Activated T-helper 1 cell treated with anti-CD3 and anti-CD28 coated beads, Interleukin-12 subunit alpha, Interleukin-12 subunit beta, Interleukin-2, Interleukin-4 antibody, amounts not matched to agents 30 ng/mL and 10 ng/mL and 1 ng/mL, durations not matched to agents 14 hours and 24 hours and 36 hours (primary cell): ENCODE data around the gene ATP9B. TPM values are rescaled to one million over a fixed set of nuclear protein-coding genes. Genes with fewer than 3 reads are reported as not detected.

ENCODE experiments used
- DNase-seq: peaks from one replicate; pipeline ENCODE4 v3.0.0; 2021; ENCODE audit warnings: low spot score
- H3K27ac Mint-ChIP-seq: one replicate; pipeline ENCODE4 v1.8.0; 2021; ENCODE audit warnings: mild to moderate bottlenecking, mixed read lengths
- H3K27me3 Mint-ChIP-seq: one replicate; pipeline ENCODE4 v1.8.0; 2022; ENCODE audit warnings: mild to moderate bottlenecking, moderate library complexity, mixed read lengths; ENCODE audit not compliant: insufficient read depth
- H3K36me3 Mint-ChIP-seq: one replicate; pipeline ENCODE4 v1.8.0; 2021; ENCODE audit warnings: low read depth, mixed read lengths
- H3K4me1 Mint-ChIP-seq: one replicate; pipeline ENCODE4 v1.8.0; 2021; ENCODE audit warnings: low read depth, mixed read lengths
- H3K4me3 Mint-ChIP-seq: one replicate; pipeline ENCODE4 v1.8.0; 2021; ENCODE audit warnings: mild to moderate bottlenecking, moderate library complexity, mixed read lengths
- H3K9me3 Mint-ChIP-seq: one replicate; pipeline ENCODE4 v1.8.0; 2021; ENCODE audit warnings: mixed read lengths
- intact Hi-C: fragments of 100-400 bp; cut with micrococcal nuclease; formaldehyde crosslinking; loops from one replicate; pipeline ENCODE4 v1.15.1; 2024
- total RNA-seq: library from RNA; stranded (reverse); gene quantifications from 2 replicates; pipeline ENCODE4 v1.2.3, GENCODE V29; 2022

The ATP9B gene
- total RNA-seq, 1 donor from 2014 or later: 26.1 TPM

- no peaks in the 10 kb centered on the region for H3K27me3 Mint-ChIP-seq
- intact Hi-C loops: no loop called here
- H3K4me1 Mint-ChIP-seq: no peaks in the 10 kb centered on the region
Observed at GRCh38 chr18:79216176-79216575, 147.0 kb downstream of the ATP9B start.

GRCh38 chr18:79217979-79218604 is 148.9 kb downstream of the ATP9B start:
- Mint-ChIP-seq H3K36me3 (no peaks in the 10 kb centered on the region), H3K4me1 (no peaks in the 10 kb centered on the region), H3K27ac (no peak overlapping the region), H3K9me3 (no peaks in the 10 kb centered on the region), H3K4me3 (no peak overlapping the region), H3K27me3 (no peaks in the 10 kb centered on the region)
- DNase-seq: no peak
- intact Hi-C loops: no loop called here

More at GRCh38 chr18:79216176-79216575, 147.0 kb downstream of the ATP9B start:
- H3K9me3 Mint-ChIP-seq: no peaks in the 10 kb centered on the region
- no peak for DNase-seq
- no peaks in the 10 kb centered on the region for H3K36me3 Mint-ChIP-seq
- no peak overlapping the region for H3K4me3 Mint-ChIP-seq
- H3K27ac Mint-ChIP-seq: no peak overlapping the region

- no peak overlapping the region for H3K27ac Mint-ChIP-seq
- no peaks in the 10 kb centered on the region for H3K27me3 Mint-ChIP-seq
- DNase-seq: no peak
- no peaks in the 10 kb centered on the region for H3K4me1 Mint-ChIP-seq
- intact Hi-C loops: no loop called here
- no peaks in the 10 kb centered on the region for H3K9me3 Mint-ChIP-seq
- H3K36me3 Mint-ChIP-seq: no peaks in the 10 kb centered on the region
- no peak overlapping the region for H3K4me3 Mint-ChIP-seq
Observed at GRCh38 chr18:79218605-79219190, 149.5 kb downstream of the ATP9B start.

GRCh38 chr18:79221136-79221535 is 151.9 kb downstream of the ATP9B start:
- DNase-seq: no peak
- no peak overlapping the region for H3K27ac Mint-ChIP-seq
- H3K27me3 Mint-ChIP-seq: no peaks in the 10 kb centered on the region
- intact Hi-C loops: no loop called here
- no peaks in the 10 kb centered on the region for H3K36me3 Mint-ChIP-seq
- no peaks in the 10 kb centered on the region for H3K9me3 Mint-ChIP-seq
- H3K4me1 Mint-ChIP-seq: no peaks in the 10 kb centered on the region
- H3K4me3 Mint-ChIP-seq: no peak overlapping the region

- Mint-ChIP-seq H3K4me3 (no peak overlapping the region), H3K27me3 (no peaks in the 10 kb centered on the region), H3K9me3 (no peaks in the 10 kb centered on the region), H3K4me1 (no peaks in the 10 kb centered on the region), H3K36me3 (peaks cover 1% of the 10 kb centered on the region), H3K27ac (no peak overlapping the region)
- intact Hi-C loops: no loop called here
- DNase-seq: no peak
Observed at GRCh38 chr18:79222790-79223189, 153.6 kb downstream of the ATP9B start.

GRCh38 chr18:79223431-79223830 is 154.2 kb downstream of the ATP9B start:
- peaks cover 3% of the 10 kb centered on the region for H3K36me3 Mint-ChIP-seq
- no peak overlapping the region for H3K4me3 Mint-ChIP-seq
- intact Hi-C loops: no loop called here

GRCh38 chr18:79224381-79224780 is 155.2 kb downstream of the ATP9B start:
- Mint-ChIP-seq H3K4me1 (no peaks in the 10 kb centered on the region), H3K9me3 (no peaks in the 10 kb centered on the region), H3K27me3 (no peaks in the 10 kb centered on the region), H3K27ac (no peak overlapping the region), H3K36me3 (peaks cover 3% of the 10 kb centered on the region), H3K4me3 (no peak overlapping the region)
- intact Hi-C loops: no loop called here
- DNase-seq: no peak

More at GRCh38 chr18:79223431-79223830, 154.2 kb downstream of the ATP9B start:
- no peaks in the 10 kb centered on the region for H3K9me3 Mint-ChIP-seq
- H3K27ac Mint-ChIP-seq: no peak overlapping the region
- no peak for DNase-seq
- H3K4me1 Mint-ChIP-seq: no peaks in the 10 kb centered on the region
- no peaks in the 10 kb centered on the region for H3K27me3 Mint-ChIP-seq

GRCh38 chr18:79227621-79228020 is 158.4 kb downstream of the ATP9B start:
- H3K27me3 Mint-ChIP-seq: no peaks in the 10 kb centered on the region
- no peak overlapping the region for H3K4me3 Mint-ChIP-seq
- no peak for DNase-seq
- intact Hi-C loops: no loop called here
- H3K27ac Mint-ChIP-seq: no peak overlapping the region
- peaks cover 3% of the 10 kb centered on the region for H3K36me3 Mint-ChIP-seq
- no peaks in the 10 kb centered on the region for H3K4me1 Mint-ChIP-seq
- no peaks in the 10 kb centered on the region for H3K9me3 Mint-ChIP-seq

- Mint-ChIP-seq H3K36me3 (peaks cover 3% of the 10 kb centered on the region), H3K27ac (no peak overlapping the region), H3K9me3 (no peaks in the 10 kb centered on the region), H3K4me3 (no peak overlapping the region), H3K4me1 (peaks cover 4% of the 10 kb centered on the region), H3K27me3 (no peaks in the 10 kb centered on the region)
- intact Hi-C loops: no loop called here
- DNase-seq: no peak
Observed at GRCh38 chr18:79229431-79229830, 160.2 kb downstream of the ATP9B start.

- DNase-seq: no peak
- Mint-ChIP-seq H3K27me3 (no peaks in the 10 kb centered on the region), H3K4me3 (no peak overlapping the region), H3K4me1 (peaks cover 4% of the 10 kb centered on the region), H3K27ac (no peak overlapping the region), H3K36me3 (no peaks in the 10 kb centered on the region), H3K9me3 (no peaks in the 10 kb centered on the region)
- intact Hi-C loops: no loop called here
Observed at GRCh38 chr18:79234438-79234837, 165.2 kb downstream of the ATP9B start.

GRCh38 chr18:79239631-79240030 is 170.4 kb downstream of the ATP9B start:
- Mint-ChIP-seq H3K9me3 (no peaks in the 10 kb centered on the region), H3K4me1 (no peaks in the 10 kb centered on the region), H3K36me3 (no peaks in the 10 kb centered on the region), H3K27ac (no peak overlapping the region), H3K27me3 (no peaks in the 10 kb centered on the region), H3K4me3 (no peak overlapping the region)
- intact Hi-C loops: loop anchor here (10.0 kb wide), 1 partner anchor 1335 kb away; no protein-coding TSS in a partner anchor
- DNase-seq: no peak

- Mint-ChIP-seq H3K4me3 (no peak overlapping the region), H3K27ac (no peak overlapping the region), H3K36me3 (no peaks in the 10 kb centered on the region), H3K9me3 (no peaks in the 10 kb centered on the region), H3K27me3 (peaks cover 2% of the 10 kb centered on the region), H3K4me1 (peaks cover 6% of the 10 kb centered on the region)
- DNase-seq: no peak
- intact Hi-C loops: loop anchor here (10.0 kb wide), 1 partner anchor 1337 kb away; no protein-coding TSS in a partner anchor
Observed at GRCh38 chr18:79241755-79242154, 172.6 kb downstream of the ATP9B start.

- no peaks in the 10 kb centered on the region for H3K36me3 Mint-ChIP-seq
- no peak overlapping the region for H3K4me3 Mint-ChIP-seq
- DNase-seq: no peak
- H3K4me1 Mint-ChIP-seq: peaks cover 8% of the 10 kb centered on the region
- H3K27ac Mint-ChIP-seq: no peak overlapping the region
- no peaks in the 10 kb centered on the region for H3K9me3 Mint-ChIP-seq
- peaks cover 2% of the 10 kb centered on the region for H3K27me3 Mint-ChIP-seq
- intact Hi-C loops: loop anchor here (10.0 kb wide), 1 partner anchor 1337 kb away; no protein-coding TSS in a partner anchor
Observed at GRCh38 chr18:79242246-79242645, 173.1 kb downstream of the ATP9B start.
